ENCODE measurements around the gene ESPN.

ESPN gene

DNA sequence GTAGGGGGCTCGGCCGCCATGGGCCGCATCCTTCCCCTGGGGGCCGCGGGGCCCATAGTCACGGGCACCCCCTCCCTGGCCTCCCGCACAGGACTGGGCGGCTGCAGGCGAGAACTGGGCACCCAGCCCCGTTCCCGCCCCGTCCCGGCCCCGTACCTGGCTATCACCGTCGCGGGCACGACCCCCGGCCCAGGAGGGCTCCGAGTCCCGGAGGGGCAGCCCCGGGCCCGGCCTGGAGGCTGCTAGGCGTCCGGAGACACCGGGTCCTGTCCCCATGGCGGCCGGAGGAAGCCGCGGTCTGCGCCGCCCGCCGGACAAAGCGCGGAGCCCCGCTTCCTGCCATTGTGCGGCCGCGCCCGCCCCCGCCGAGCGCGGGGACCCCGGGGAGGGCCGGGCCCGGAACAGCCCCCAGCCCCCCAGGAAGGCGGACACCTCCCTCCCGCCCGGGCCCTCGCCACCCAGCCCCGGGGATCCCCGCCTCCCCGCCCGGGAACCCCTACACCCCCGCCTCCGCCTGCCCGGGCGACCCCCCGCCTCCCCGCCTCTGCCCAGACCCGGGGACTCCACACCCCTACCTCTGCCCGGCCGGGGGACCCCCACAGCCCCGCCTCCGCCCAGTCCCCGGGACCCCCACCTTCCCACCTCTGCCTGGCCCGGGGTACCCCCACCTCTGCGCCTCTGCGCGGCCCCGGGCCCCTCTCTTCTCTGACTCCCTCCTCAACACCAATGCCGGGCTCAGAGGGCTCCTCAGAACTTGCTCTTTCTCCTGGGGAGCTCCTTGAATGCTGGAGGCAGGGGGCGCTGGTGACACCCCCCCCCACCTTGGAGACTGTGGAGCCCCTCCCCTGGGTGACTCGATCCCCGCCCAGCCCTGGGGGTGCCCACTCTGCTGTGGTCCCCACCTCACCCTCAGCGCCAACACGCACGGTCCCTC is 60.9 kb downstream of the ESPN start:
- DNase-seq (ENCODE audit: low read depth, low spot score): no peak
- peak overlapping the region; percentile 56 for H3K4me3 ChIP-seq (ENCODE audit: low read depth, low read length)
- POLR2A ChIA-PET: no interaction called here

DNA sequence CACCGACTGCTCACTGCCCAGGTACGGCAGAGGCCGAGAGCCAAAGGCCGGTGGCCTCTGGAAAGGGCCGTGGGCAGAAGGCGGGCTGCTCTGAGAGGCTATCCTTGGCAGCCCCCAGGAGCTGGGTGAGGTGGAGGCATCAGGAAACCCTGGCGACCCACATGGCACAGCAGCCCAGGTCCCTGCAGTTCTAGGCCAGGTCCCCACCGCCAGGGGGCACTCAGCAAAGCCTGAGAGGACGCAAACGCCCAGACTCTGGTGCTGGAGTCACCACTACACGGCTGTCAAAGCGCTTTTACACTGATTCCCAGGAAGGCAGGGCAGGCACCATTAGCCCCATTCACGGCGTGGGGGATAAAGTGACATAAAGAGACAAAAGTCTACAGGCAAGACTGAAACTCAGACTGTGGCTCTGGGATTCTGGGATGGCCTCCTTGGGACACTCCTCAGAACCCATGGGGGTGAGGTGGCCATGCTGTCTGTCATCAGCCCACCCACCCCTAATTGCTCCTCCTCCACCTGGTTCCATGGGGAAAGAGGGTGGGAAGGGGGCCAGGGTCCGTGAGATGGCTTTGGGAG is 61.9 kb downstream of the ESPN start:
- ChIA-PET POLR2A (no interaction called here), CTCF (interaction anchor here (0.7 to 11.0 kb wide), 29 partner anchors 9 to 239 kb away, joined by 3 to 236 read pairs (median 4); partner anchors contain the start of genes KLHL21, NOL9, TAS1R1 and TNFRSF25)

More for the DNA sequence above, 60.9 kb downstream of the ESPN start:
- CTCF ChIA-PET: interaction anchor here (0.6 to 11.0 kb wide), 34 partner anchors 10 to 238 kb away, joined by 3 to 236 read pairs (median 4); partner anchors contain the start of genes KLHL21, NOL9, TAS1R1 and TNFRSF25
- TF ChIP-seq, protein P1, sequence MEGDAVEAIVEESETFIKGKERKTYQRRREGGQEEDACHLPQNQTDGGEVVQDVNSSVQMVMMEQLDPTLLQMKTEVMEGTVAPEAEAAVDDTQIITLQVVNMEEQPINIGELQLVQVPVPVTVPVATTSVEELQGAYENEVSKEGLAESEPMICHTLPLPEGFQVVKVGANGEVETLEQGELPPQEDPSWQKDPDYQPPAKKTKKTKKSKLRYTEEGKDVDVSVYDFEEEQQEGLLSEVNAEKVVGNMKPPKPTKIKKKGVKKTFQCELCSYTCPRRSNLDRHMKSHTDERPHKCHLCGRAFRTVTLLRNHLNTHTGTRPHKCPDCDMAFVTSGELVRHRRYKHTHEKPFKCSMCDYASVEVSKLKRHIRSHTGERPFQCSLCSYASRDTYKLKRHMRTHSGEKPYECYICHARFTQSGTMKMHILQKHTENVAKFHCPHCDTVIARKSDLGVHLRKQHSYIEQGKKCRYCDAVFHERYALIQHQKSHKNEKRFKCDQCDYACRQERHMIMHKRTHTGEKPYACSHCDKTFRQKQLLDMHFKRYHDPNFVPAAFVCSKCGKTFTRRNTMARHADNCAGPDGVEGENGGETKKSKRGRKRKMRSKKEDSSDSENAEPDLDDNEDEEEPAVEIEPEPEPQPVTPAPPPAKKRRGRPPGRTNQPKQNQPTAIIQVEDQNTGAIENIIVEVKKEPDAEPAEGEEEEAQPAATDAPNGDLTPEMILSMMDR (IDR thresholded peaks at IDR 0.05; ENCODE audit: insufficient read depth, low read length, missing control alignments): no peak

DNA sequence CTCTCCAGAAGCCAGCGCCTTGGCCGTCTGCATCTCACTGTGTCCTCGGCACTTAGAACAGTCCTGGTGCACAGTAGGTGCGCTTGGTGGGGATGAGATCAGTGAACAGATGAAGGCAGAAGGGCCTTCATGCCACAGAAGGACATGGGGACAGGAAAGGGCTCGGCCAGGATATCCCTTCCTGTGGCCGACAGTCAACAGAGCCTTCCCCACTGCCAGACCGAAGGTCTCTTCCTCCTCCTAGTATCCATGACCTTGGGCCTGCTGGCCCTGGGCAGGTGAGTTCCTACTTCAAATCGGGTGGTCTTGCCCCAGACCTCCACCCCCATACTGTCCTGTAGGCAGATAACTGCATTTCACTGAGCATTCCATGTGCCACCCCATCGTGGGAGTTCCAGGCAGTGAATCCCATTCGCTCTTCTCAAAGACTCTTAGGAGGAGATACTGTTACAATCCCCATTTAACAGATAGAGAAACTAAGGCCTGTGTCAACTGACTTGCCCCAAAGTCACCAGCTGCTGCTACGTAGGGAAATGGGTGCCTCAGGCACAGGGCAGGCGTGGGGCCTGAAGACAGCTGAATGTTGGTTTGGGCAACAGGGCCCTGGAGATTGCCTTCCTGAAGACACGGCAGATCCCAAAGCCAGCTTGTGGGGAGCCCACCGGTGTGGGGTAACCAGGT is 63.4 kb downstream of the ESPN start:
- ChIA-PET POLR2A (no interaction called here), CTCF (interaction anchor here (0.9 to 11.0 kb wide), 16 partner anchors 14 to 240 kb away, joined by 3 to 236 read pairs (median 16); partner anchors contain the start of genes NOL9, TAS1R1, TNFRSF25 and ZBTB48)
- no peak for DNase-seq (ENCODE audit: low read depth, low spot score)
- H3K4me3 ChIP-seq (ENCODE audit: low read depth, low read length): no peak overlapping the region
- TF ChIP-seq, protein P1 (IDR thresholded peaks at IDR 0.05; ENCODE audit: insufficient read depth, low read length, missing control alignments): no peak

More for the DNA sequence above, 61.9 kb downstream of the ESPN start:
- TF ChIP-seq, protein P1 (IDR thresholded peaks at IDR 0.05; ENCODE audit: insufficient read depth, low read length, missing control alignments): peak; percentile 98
- DNase-seq (ENCODE audit: low read depth, low spot score): no peak
- H3K4me3 ChIP-seq (ENCODE audit: low read depth, low read length): peak overlapping the region; percentile 19

DNA sequence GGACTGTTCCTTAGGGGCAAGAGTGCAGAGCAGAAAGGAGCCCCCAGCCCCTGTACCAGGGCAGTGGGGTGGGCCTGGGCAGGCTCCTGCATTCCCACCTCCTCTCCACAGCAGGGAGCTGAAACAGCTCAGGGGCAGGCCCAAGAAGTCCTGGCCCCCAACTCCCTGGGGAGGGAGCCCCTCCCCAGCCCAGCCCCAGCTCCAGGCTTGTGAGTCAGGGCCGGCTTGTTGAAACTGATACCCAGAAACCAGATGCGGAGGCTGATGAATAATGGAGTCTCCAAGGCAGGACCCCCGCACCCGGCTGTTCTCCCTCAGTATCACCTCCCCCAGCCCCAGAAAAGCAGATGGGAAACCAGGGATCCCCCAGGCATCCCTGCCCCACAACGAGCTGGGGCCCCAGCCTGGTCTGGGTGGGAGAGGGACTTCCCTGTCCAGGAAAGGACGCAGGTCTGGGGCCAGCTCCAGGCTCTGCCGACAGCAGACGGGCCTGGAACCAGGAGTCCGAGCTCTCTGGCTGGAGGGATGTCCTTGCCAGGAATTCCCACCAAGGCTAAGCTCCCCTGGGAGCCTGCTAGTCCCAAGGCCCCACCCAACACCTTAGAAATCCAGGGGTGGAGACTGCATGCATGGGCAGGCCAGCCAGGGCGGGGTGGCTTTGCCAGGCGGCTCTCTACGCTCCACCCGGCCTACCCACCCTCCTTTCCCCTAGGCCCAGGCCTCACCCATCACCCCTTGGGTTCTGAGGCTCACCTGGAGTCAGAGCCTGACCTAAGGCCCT is 64.2 kb downstream of the ESPN start:
- DNase-seq (ENCODE audit: low read depth, low spot score): no peak
- ChIA-PET CTCF (interaction anchor here (0.6 to 11.0 kb wide), 27 partner anchors 13 to 282 kb away, joined by 3 to 236 read pairs (median 9); partner anchors contain the start of genes ESPN, NOL9, RNF207 and TAS1R1), POLR2A (no interaction called here)
- TF ChIP-seq, protein P1 (IDR thresholded peaks at IDR 0.05; ENCODE audit: insufficient read depth, low read length, missing control alignments): no peak
- H3K4me3 ChIP-seq (ENCODE audit: low read depth, low read length): no peak overlapping the region

DNA sequence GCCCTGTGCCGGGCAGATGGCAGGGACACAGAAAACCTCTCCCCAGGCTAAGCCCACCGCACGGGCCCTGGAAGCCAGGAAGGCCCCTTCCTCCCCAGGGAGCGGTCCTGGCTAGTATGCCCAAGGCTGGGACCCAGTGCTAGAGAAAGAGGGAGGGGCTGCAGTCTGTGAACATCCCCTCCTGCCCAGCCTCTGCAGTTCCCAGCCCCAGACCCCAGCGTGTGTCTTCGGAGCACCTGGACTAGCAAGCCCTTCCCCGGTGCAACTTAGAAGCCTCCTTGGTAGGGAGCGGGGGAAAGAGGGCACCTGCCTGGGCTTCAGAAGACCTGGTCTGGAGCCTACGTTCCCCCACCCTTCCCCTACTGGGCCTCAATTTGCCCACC is 64.8 kb downstream of the ESPN start:
- peak overlapping the region; percentile 84; the same call in 1 of the 2 replicates for H3K4me3 ChIP-seq (ENCODE audit: low read depth, low read length)
- POLR2A ChIA-PET: no interaction called here
- no peak for DNase-seq (ENCODE audit: low read depth, low spot score)
- TF ChIP-seq, protein P1 (IDR thresholded peaks at IDR 0.05; ENCODE audit: insufficient read depth, low read length, missing control alignments): no peak
- CTCF ChIA-PET: interaction anchor here (0.6 to 11.0 kb wide), 27 partner anchors 12 to 283 kb away, joined by 3 to 236 read pairs (median 9); partner anchors contain the start of genes ESPN, NOL9, RNF207 and TAS1R1
